DMS79 treated with DMSO at 0.1 percent for 48 hours (cell line): ENCODE data around the gene PTGES2.
A peak's percentile ranks its signal among the peaks of the same experiment; 100 is the strongest.

Experiments used
- DNase-seq: peaks from one replicate; lab custom pipeline; 2025; lab: John Stamatoyannopoulos, UW

PTGES2 gene

GRCh38 chr9:128102861-128103588, 24.5 kb downstream of the PTGES2 start:
- DNase-seq = no peak

- no peak for DNase-seq
Measured at GRCh38 chr9:128102196-128102595, 25.3 kb downstream of the PTGES2 start.

- DNase-seq = no peak
Measured at GRCh38 chr9:128101690-128102089, 25.8 kb downstream of the PTGES2 start.

GRCh38 chr9:128101231-128101661, 26.3 kb downstream of the PTGES2 start:
- no peak for DNase-seq

- no peak for DNase-seq
Measured at GRCh38 chr9:128100581-128100980, 26.9 kb downstream of the PTGES2 start.

- no peak for DNase-seq
Measured at GRCh38 chr9:128099932-128100491, 27.5 kb downstream of the PTGES2 start.

- no peak for DNase-seq
Measured at GRCh38 chr9:128099231-128099931, 28.1 kb downstream of the PTGES2 start.

- DNase-seq = peak; percentile 98
Measured at GRCh38 chr9:128098297-128099230, 29.0 kb downstream of the PTGES2 start.

- no peak for DNase-seq
Measured at GRCh38 chr9:128097543-128098296, 29.8 kb downstream of the PTGES2 start.

- DNase-seq = no peak
Measured at GRCh38 chr9:128096616-128097536, 30.7 kb downstream of the PTGES2 start.

- no peak for DNase-seq
Measured at GRCh38 chr9:128094950-128095544, 32.5 kb downstream of the PTGES2 start.

- peak; percentile 96 for DNase-seq
Measured at GRCh38 chr9:128094166-128094949, 33.2 kb downstream of the PTGES2 start.

- DNase-seq = no peak
Measured at GRCh38 chr9:128093011-128093410, 34.5 kb downstream of the PTGES2 start.

GRCh38 chr9:128092199-128092977, 35.1 kb downstream of the PTGES2 start:
- DNase-seq = no peak

GRCh38 chr9:128091571-128091970, 36.0 kb downstream of the PTGES2 start:
- DNase-seq = no peak

GRCh38 chr9:128091144-128091543, 36.4 kb downstream of the PTGES2 start:
- DNase-seq = peak; percentile 92

- no peak for DNase-seq
Measured at GRCh38 chr9:128089299-128089698, 38.2 kb downstream of the PTGES2 start.

GRCh38 chr9:128088253-128088945, 39.1 kb downstream of the PTGES2 start:
- DNase-seq = no peak
